Upper lobe of left lung (tissue), 6 donors: ENCODE measurements around the gene KCNMA1. TPM values are rescaled to one million over a fixed set of nuclear protein-coding genes. Genes with fewer than 3 reads are reported as not detected.

Source experiments
- ATAC-seq, 2 donors: fragments of 200-7000 bp; cut with Tn5 transposase; one replicate each; pipeline ENCODE4 v1.9.1; 2022; ENCODE audit warnings: mild to moderate bottlenecking in 2 of 2, moderate library complexity in 2 of 2; ENCODE audit not compliant: low FRiP score in 2 of 2
- DNase-seq, 2 donors: peaks; one replicate each; pipeline ENCODE4 v3.0.0-alpha.2; 2019 to 2020
- H3K27ac ChIP-seq, 4 donors: fragments of 200-600 bp; sonication (generic); one replicate each; pipeline ENCODE4 v1.5.1; 2016 to 2019
- H3K27me3 ChIP-seq, 4 donors: fragments of 200-600 bp; sonication (generic); one replicate each; pipeline ENCODE4 v1.5.1; 2017 to 2019
- H3K36me3 ChIP-seq, 4 donors: fragments of 200-600 bp; sonication (generic); one replicate each; pipeline ENCODE4 v1.5.1; 2016 to 2019
- H3K4me1 ChIP-seq, 4 donors: fragments of 200-600 bp; sonication (generic); one replicate each; pipeline ENCODE4 v1.5.1; 2018 to 2019
- H3K4me3 ChIP-seq, 4 donors: fragments of 200-600 bp; sonication (generic); one replicate each; pipeline ENCODE4 v1.5.1; 2017 to 2019; ENCODE audit warnings: mild to moderate bottlenecking in 2 of 4, moderate library complexity in 1 of 4
- H3K9me3 ChIP-seq, 4 donors: fragments of 200-600 bp; sonication (generic); one replicate each; pipeline ENCODE4 v1.5.1; 2018 to 2019
- EP300 ChIP-seq, 4 donors: sonication (generic); formaldehyde crosslinking; IDR thresholded peaks; one replicate each; pipeline ENCODE4 v1.5.1; 2017; ENCODE audit warnings: antibody characterized with exemption in 4 of 4, control low read depth in 2 of 4
- POLR2A ChIP-seq, 4 donors: fragments of 450-650 bp; IDR thresholded peaks; one replicate each; pipeline ENCODE4 v1.5.1; 2016 to 2017; ENCODE audit warnings: antibody characterized with exemption in 4 of 4, mild to moderate bottlenecking in 2 of 4
- POLR2AphosphoS5 ChIP-seq, 2 donors: sonication (generic); formaldehyde crosslinking; IDR thresholded peaks; one replicate each; pipeline ENCODE4 v1.5.1; 2017; ENCODE audit warnings: antibody characterized with exemption in 2 of 2
- WGBS, 2 donors: methylation state at CpG; one replicate each; pipeline ENCODE4 v1.1.5; 2017 to 2018; 5-methylcytosine and 5-hydroxymethylcytosine counted together
- total RNA-seq, 6 donors: library from RNA; depleted of rRNA in 4 of 6; stranded (reverse); fragments of >200 nt in 4 of 6; gene quantifications; one replicate each; pipeline versions ENCODE4 v1.1.0 to v1.2.1, GENCODE V29; 2016 to 2021
- TF ChIP-seq, protein P1 (sequence below), 6 experiments: fragments of 450-650 bp in 4 of 6; fragments of 200-600 bp in 2 of 6; sonication (generic) in 2 of 6; IDR thresholded peaks; one replicate each; pipeline ENCODE4 v1.5.1; 2016 to 2019; ENCODE audit warnings: antibody characterized with exemption in 6 of 6
- donor health status: DM: no; HTN: no; CAD: no; lungs with moderate emphysema.
- donor health status: DM: no; HTN: yes; CAD: no; lungs with severe emphysema.

Gene KCNMA1
- total RNA-seq, 6 donors from 2014 or later, result 5.8 to 107 (median 22.0) TPM

- Histone ChIP-seq H3K4me3 (no peak overlapping the region), H3K27ac (no peak overlapping the region), H3K27me3 (no peaks in the 10 kb centered on the region), H3K9me3 (no peaks in the 10 kb centered on the region), H3K36me3 (no peaks in the 10 kb centered on the region), H3K4me1 (no peaks in the 10 kb centered on the region)
- TF ChIP-seq POLR2A (IDR thresholded peaks at IDR 0.05), result no peak
- TF ChIP-seq EP300 (IDR thresholded peaks at IDR 0.05), result no peak
- TF ChIP-seq POLR2AphosphoS5 (IDR thresholded peaks at IDR 0.05), result no peak
- TF ChIP-seq, protein P1, sequence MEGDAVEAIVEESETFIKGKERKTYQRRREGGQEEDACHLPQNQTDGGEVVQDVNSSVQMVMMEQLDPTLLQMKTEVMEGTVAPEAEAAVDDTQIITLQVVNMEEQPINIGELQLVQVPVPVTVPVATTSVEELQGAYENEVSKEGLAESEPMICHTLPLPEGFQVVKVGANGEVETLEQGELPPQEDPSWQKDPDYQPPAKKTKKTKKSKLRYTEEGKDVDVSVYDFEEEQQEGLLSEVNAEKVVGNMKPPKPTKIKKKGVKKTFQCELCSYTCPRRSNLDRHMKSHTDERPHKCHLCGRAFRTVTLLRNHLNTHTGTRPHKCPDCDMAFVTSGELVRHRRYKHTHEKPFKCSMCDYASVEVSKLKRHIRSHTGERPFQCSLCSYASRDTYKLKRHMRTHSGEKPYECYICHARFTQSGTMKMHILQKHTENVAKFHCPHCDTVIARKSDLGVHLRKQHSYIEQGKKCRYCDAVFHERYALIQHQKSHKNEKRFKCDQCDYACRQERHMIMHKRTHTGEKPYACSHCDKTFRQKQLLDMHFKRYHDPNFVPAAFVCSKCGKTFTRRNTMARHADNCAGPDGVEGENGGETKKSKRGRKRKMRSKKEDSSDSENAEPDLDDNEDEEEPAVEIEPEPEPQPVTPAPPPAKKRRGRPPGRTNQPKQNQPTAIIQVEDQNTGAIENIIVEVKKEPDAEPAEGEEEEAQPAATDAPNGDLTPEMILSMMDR (IDR thresholded peaks at IDR 0.05), result no peak
- no peak for ATAC-seq
- DNase-seq, result no peak
Measured at GRCh38 chr10:77368006-77368405, 269.6 kb downstream of the KCNMA1 start.

GRCh38 chr10:77363210-77363609, 274.4 kb downstream of the KCNMA1 start:
- Histone ChIP-seq H3K27ac (no peak overlapping the region), H3K4me3 (no peak overlapping the region), H3K36me3 (no peaks in the 10 kb centered on the region), H3K9me3 (no peaks in the 10 kb centered on the region), H3K27me3 (no peaks in the 10 kb centered on the region), H3K4me1 (no peaks in the 10 kb centered on the region)
- no peak for ATAC-seq
- TF ChIP-seq EP300 (IDR thresholded peaks at IDR 0.05) (no peak), POLR2A (IDR thresholded peaks at IDR 0.05) (no peak), POLR2AphosphoS5 (IDR thresholded peaks at IDR 0.05) (no peak)
- TF ChIP-seq, protein P1 (IDR thresholded peaks at IDR 0.05), result no peak
- DNase-seq, result no peak

- Histone ChIP-seq H3K27ac (no peak overlapping the region), H3K4me1 (no peaks in the 10 kb centered on the region), H3K9me3 (no peaks in the 10 kb centered on the region), H3K27me3 (no peaks in the 10 kb centered on the region), H3K36me3 (no peaks in the 10 kb centered on the region), H3K4me3 (no peak overlapping the region)
- no peak for TF ChIP-seq EP300 (IDR thresholded peaks at IDR 0.05)
- TF ChIP-seq, protein P1 (IDR thresholded peaks at IDR 0.05), result no peak
- TF ChIP-seq POLR2AphosphoS5 (IDR thresholded peaks at IDR 0.05), result no peak
- no peak for TF ChIP-seq POLR2A (IDR thresholded peaks at IDR 0.05)
- no peak for ATAC-seq
- 89 to 90% methylated on average over 2 to 6 of the region's 6 CpGs for WGBS, 2 donors
- DNase-seq, result peak in 1 of 2 donors; percentile 34
Measured at GRCh38 chr10:77361831-77362230, 275.8 kb downstream of the KCNMA1 start.

DNA sequence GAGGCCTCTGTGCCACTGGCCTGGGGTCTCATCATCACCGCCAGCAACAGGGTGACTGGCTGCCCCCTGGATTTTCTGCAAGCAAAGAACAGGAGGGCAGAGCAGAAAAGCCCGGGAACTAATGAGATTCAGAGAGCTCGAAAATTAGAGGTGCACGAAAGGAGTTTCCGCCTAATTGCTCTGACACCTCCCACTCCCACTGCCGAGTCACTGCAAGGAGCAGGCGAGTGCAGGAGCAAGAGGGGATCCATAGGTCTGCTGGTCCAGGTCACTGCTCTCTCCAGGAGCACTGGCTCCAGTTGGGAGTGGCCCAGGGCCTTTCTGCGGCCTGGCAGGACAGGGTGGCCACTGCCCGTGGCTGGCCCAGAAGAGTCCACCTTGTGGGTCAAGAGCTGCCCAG, 276.2 kb downstream of the KCNMA1 start:
- Histone ChIP-seq H3K27me3 (no peaks in the 10 kb centered on the region), H3K4me3 (no peak overlapping the region), H3K4me1 (no peaks in the 10 kb centered on the region), H3K36me3 (no peaks in the 10 kb centered on the region), H3K9me3 (no peaks in the 10 kb centered on the region), H3K27ac (no peak overlapping the region)
- ATAC-seq (no peak), DNase-seq (peak in 1 of 2 donors; percentile 44)
- 91 to 95% methylated on average over 9 of the region's 9 CpGs for WGBS, 2 donors
- no peak for TF ChIP-seq POLR2AphosphoS5 (IDR thresholded peaks at IDR 0.05)
- TF ChIP-seq POLR2A (IDR thresholded peaks at IDR 0.05), result no peak
- TF ChIP-seq EP300 (IDR thresholded peaks at IDR 0.05), result no peak
- TF ChIP-seq, protein P1 (IDR thresholded peaks at IDR 0.05), result no peak

DNA sequence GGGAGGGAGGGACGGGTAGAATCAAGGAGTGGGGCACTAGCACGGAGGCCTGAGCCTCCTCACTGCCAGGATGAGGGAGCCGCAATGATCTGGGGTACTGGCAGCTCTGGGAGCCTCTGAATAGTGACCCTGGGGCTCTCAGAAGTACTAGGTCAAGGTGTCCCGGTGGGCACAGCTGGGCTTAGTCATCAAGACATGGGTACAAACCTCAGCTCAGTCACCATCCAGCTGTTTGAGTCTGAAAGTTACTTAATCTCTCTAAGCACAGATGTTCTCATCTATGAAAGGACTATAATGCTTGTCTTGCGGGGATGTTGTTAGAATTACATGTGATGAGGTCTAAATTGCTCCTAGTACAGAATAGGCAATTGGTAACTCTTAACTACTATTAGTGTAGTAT, 276.8 kb downstream of the KCNMA1 start:
- no peaks in the 10 kb centered on the region for H3K9me3 ChIP-seq
- no peaks in the 10 kb centered on the region for H3K27me3 ChIP-seq
- H3K36me3 ChIP-seq, result no peaks in the 10 kb centered on the region
- no peak for TF ChIP-seq EP300 (IDR thresholded peaks at IDR 0.05)
- no peak for TF ChIP-seq POLR2AphosphoS5 (IDR thresholded peaks at IDR 0.05)
- TF ChIP-seq POLR2A (IDR thresholded peaks at IDR 0.05), result no peak
- TF ChIP-seq, protein P1 (IDR thresholded peaks at IDR 0.05), result no peak
- DNase-seq, result no peak
- no peak for ATAC-seq
- no peak overlapping the region for H3K27ac ChIP-seq
- no peaks in the 10 kb centered on the region for H3K4me1 ChIP-seq
- H3K4me3 ChIP-seq, result no peak overlapping the region
- 92 to 100% methylated on average over 4 to 5 of the region's 5 CpGs for WGBS, 2 donors
